Activated CD4-positive, CD25-positive, alpha-beta regulatory T cell treated with anti-CD3 and anti-CD28 coated beads, Interleukin-2, amount 50 U/mL, for 16 hours (primary cell): ENCODE results near the gene CRHR2.

Source experiments
- DNase-seq: peaks from one replicate; pipeline ENCODE4 v3.0.0-alpha.2; 2020; ENCODE audit warnings: low read depth, low spot score

The CRHR2 gene

DNA sequence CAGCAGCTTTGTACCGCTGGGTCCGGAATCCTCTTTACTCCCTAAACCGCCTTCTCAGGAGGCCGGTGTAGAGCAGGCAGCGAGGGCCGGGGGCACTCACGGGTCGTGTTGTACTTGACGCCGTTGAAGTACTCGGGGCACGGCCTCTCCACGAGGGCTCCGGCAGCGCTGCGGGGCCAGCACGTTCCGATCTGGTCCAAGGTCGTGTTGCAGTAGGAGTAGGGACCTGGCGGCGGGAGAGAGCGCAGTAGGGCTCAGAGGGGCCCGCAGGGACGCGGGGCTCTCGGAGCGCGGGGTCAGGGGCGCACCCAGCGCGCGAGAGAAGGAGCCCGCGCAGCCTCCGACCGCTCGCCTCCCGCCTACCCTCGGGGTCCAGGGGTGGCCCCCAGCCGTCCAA lies 443 bp downstream of the CRHR2 start:
- no peak for DNase-seq

DNA sequence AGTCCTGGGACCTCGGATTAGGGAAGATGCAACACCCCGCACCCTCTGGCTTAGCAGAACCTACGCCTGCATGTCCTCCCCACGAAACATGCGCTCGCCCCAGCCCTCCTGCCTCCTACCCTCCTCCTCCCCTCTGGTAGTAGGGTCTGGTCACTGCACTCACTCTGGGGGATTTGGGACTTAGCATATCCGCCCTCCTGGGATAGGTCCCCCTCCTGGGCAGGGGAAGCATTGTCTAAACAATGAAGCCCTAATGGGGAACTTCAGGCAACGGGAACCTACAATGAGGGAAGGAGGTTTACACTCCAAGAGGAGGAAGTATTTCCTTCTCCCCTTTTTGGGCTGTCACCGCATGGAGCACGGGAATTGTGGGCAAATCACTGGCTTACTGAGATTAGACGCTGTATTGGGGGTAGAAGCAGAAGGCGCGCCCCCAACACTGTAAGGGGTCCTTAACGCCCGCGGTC lies 892 bp downstream of the CRHR2 start:
- DNase-seq = no peak

DNA sequence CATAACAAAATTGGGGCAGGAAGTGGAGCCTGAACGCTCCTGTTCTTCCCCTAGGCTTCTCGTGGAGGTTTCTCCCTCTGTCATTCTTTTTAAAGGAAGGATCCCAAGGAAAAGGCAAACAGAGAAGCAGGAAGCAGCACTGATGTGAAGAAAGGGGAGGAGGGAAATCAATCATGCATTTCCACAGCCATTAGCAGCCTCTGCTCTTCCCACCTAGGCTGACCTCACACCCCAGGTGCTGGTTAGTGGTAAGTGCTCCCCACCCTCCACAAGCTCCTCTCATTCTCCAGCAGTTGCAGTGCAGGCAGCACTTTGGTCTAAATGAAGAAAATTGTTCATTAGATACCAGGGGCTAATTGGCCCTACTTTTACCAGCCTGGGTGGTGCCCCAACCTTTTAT lies 2.6 kb downstream of the CRHR2 start:
- no peak for DNase-seq

DNA sequence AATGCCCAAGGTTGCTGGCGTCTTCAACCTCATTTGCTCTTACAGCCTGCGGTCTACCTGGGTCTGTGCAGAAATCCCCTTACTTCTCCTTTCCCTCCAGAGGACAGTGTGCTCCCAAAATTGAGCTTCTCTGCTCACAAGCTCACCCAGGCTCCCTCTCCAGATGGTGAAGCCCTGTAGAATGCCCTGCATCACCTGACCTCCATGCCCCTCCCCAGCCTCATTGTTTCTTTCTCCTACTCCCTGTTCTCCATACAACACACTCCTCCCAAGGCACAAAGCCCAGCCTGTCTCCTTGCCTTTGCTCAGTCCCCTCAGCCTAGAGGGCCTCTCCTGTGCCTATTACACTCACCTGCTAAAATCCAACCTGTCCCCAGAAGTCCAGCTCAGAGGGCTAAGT lies 3.5 kb downstream of the CRHR2 start:
- DNase-seq = no peak

DNA sequence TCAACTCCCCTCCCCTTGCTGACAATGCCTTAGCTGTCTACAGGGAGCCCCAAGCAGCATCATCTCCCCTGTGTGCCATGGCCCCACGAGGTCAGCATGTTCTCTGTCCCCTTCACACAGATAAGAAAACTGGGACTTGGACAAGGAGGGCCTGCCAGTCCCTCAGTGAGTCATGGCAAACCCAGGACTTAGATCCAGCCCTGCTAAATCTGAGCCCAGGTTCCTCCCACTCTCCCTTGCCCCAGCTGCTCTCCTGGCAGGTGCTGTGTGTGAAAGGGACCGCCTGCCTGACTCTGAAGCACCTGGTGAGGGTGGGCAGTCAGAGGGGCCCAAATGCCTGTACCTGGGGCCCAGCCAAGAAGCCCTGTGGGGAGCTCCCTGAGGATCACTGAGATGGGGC lies 7.4 kb downstream of the CRHR2 start:
- DNase-seq = no peak

DNA sequence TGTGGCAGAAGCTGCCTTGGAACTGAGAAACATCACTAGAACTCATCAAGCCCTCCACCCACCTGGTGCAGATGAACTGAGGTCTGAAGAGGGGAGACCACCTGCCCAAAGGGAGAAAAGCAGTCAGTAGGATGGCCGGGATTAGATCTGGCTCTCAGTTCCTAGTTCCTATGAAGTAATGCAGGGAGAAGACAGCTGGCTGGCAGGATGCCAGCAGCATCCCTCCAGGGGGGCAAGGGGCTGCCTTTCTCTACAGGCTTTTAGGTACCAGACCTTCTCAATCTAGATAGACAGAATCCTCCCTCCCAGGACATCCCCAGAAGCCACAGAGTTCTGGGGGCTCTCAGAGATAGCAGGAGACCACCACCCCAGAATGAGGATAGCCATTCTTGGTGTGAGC lies 7.8 kb downstream of the CRHR2 start:
- DNase-seq = no peak

DNA sequence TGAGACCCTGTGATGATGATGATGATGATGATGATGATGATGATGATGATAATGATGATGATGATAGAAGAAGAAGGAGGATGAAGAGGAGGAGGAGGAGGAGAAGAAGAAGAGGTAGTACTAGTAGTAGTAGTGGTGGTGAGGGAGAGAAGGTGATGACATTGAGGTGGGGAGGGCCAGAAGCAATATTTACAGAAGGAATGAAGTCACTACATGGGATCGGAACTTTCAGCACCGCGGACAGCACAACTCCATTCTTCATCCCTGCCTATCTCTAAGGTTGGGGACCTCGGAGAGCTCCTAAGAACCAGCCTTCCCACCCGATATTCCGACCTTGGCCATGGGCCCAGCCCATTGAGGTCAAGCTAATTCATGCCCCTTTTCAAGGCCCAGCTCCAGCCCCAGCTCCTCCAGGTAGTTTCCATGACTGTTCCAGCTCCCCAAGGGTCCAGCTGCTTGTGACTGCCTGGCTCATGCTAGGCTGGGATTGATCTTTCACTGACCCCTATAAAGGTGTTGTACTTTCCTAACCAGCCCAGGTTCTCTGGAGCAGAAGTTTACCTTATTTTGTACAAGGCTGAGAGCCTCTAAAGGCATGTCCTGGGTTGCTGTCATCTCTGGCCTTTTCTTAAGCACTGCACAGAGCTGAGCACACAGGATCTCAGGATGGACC lies 10.3 kb downstream of the CRHR2 start:
- DNase-seq = no peak

DNA sequence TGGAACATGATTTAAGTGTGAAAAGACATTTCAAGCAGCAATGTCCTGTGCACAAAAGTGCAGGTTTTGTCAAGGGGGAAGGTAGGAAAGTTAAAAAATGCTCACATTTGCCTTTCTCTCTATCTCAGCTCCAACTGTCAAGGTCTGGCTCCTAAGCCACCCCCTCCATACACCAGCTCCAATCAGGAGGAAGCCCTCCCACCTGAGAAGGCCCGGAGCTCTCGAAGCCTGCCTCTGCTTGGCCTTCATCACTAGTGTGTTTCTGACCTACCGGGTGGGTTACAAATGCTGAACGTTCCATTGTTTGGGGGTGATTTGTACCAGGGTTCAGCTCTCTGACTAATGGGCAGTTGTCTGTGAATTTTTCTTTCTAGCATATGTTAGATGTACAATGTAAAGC lies 14.2 kb downstream of the CRHR2 start:
- DNase-seq = no peak

DNA sequence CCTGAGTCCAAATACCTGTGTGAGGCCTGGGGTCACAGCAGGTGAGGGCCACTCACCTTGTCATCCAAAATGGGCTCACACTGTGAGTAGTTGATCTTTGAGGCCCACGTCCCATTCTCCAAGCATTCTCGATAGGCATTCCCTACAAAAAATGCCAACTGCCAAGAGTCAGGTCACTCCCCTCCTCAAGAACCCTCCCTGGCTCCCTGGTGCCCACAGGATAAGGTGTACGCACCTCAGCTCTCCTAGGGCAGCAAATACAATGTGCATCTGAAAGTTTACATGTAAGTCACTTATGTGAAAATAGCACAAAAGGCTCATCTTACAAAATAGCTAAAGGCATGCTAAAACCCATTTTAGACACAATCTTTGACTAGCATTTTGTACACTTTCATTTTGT lies 15.1 kb downstream of the CRHR2 start:
- no peak for DNase-seq

DNA sequence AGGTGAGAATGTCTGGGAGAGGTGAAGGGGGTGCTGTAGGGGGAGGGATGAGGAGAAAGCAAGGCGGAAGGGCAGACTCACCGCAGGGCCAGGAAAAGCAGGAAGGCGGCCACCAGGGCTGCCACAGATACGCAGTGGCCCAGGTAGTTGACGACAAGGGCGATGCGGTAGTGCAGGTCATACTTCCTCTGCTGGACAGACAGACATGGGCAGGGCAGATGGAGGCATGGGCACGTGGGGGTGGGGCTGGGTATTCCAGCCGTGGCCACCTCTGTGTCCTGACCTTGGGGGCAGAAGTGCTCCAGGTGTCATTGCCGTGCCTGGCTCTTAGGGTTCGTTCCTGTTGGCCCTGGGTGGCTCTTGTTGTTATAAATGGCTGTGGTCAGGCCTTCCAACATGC lies 16.8 kb downstream of the CRHR2 start:
- no peak for DNase-seq

DNA sequence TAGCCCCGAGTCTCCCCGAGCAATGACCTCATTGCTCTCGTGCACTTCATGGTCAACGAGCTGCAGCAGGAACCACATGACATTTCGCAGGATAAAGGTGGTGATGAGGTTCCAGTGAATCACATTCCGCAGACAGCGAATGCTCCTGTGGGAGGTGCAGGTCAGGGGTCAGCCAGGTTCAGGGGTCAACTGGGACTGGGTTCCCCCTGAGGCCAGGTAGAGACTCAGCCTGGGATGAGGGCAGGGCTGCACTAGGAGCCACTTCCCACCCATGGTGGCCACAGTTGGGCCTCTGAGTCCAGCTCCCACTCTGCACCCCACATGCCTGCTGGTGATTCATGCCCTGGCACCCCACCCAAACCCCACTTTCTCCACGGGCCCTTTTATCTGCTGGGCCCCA lies 17.2 kb downstream of the CRHR2 start:
- no peak for DNase-seq

DNA sequence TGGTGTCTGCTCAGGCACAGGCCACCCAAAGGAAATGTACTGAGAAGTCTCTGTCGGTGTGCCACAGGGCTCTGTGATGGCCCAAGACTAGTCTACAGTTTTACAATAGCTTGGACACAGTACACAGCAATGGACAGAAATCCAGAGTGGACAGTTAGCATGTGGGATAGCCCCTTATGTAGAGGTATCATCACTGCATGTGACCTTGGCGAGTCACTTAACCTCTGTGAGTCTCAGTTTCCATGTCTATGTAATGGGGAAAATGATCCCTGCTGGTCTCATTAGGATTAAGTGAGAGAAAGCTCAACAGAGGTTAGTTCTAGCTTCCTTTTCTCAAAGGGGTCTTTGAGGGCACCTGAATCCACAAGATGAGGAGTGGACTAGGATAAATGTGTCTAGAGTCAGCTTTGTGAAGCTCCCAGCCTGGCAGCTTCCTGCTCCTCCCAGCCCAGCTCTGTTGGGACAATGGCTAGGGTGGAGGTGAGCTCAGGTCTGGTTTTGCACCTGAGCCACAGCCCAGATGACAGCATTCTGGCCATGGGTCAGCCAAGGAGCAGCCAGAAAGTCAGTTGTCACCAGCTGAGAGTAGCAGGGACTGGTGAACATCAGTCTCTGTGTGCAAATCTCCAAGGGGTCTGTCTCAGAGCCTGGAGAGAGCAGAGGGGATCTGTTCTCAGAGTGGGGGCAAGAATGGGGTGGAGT lies 17.9 kb downstream of the CRHR2 start:
- no peak for DNase-seq

DNA sequence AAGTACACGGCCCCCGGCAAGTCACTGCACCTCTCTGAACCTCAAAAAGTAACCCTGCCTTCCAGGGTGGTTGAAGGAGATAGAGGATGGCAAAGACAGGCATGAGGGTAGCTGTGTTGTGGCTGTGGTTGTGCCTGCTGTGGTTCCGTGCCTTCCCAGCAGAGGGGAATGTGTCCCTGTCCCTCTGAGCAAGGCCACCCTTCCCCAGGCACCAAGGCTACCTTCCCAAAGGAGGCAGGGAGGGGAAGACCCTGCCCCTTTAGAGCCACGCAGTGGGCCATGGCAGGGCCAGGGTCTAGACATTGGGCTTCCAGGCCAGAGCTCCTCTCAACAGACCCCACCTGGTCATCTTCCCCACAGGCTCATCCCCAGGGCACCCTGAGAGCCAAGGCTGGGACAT lies 18.8 kb downstream of the CRHR2 start:
- no peak for DNase-seq

DNA sequence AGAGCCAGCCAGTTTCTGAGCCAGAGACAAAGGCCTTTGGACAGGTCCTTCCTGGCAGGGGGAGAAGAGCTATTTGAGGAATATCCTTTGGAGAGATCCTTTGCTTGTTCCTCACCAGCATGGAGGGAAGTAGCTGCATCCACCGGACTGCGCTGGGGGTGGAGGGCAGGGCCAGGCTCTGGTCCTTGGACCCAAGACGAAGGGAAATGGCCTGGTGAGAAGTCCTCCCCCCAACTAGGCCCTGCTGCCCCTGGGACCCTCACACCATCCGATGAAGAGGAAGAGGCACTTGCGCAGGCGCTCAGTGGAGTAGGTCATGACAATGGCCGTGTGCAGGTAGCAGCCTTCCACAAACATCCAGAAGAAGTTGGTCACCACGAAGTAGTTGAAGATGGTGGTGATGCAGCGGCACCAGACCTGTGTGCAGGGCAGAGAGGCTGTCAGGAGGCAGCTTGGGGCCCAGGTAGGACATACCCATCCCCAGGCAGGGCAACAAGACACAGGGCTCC lies 19.8 kb downstream of the CRHR2 start:
- no peak for DNase-seq

DNA sequence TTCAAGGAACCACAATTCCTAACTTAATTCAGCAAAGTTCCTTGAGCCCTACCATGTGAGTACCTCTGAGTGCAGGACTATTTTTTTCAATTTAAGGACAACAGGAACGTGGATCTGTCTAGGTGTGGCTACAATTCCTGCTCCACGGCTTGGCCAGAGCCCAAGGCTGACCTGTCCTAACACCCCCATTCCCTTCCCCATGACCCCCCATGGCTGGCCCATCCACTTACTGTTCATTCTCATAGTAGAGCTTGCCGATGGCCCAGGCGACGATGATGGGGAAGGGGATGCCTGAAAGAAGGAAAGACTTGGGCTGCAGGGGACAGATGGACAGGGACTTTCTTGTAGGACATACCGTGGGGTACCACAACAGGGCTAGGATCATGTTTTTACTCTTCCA lies 20.3 kb downstream of the CRHR2 start:
- DNase-seq = no peak

DNA sequence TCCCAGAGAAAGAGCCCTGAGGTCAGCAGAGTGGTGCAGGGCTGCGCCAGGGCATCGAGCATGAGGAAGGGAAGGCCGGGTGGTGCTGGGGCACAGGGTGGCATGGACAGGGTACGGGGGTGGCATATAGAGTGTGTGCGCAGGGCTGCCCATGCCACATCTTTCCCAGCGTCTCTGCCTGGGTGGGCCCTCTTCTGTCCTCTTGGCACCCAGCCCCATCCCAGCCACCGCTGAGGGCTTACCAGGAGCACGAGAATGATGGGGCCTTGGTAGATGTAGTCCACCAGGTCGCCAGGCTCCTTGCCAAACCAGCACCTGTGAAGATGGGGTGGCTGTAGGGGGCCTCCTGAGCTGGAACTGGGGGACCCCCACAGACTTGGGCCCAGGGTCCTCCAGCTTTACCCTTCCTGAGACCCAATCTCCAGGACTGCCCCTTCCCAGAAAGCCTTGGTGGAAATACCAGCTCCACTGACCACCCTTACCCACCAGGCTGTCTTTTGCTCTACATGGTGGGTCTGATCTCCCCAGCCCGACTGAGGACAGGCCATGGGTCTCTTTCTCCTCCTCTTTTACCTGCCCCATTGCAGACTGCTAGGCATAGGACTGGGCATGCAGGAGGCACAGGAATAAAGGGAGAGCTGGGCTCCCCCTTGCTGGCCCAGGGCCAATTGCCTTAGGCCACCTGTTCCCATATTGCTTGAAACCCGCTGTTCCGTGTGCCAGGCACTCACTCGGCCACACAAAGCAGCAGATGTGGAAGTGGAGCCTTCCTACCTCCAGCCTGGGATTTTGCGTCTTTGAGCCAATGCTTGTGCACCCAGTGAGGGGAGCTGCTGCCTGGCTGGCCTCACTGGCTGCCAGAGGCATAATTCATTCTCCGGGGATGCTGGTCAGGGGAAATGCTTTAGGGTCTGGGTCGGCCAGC lies 21.7 kb downstream of the CRHR2 start:
- no peak for DNase-seq

DNA sequence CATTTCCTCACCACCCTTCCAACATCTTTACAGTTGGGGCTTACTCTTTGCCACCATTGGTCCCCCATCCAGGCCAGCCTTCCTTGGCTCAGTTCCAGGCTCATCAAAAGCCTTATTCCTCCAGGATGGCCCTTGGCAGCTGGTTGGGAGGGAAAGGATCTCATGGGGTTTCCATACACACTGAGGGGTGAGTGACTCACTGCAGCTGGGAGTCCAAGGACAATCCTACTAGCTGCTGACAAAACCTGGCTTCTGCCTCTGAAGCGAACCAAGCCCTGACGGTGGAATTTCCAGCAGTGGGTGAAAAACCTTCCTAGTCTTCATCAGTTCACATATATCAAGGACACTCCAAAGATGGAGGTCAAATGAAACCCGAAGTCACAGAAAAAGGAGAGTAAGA lies 22.9 kb downstream of the CRHR2 start:
- DNase-seq = no peak

DNA sequence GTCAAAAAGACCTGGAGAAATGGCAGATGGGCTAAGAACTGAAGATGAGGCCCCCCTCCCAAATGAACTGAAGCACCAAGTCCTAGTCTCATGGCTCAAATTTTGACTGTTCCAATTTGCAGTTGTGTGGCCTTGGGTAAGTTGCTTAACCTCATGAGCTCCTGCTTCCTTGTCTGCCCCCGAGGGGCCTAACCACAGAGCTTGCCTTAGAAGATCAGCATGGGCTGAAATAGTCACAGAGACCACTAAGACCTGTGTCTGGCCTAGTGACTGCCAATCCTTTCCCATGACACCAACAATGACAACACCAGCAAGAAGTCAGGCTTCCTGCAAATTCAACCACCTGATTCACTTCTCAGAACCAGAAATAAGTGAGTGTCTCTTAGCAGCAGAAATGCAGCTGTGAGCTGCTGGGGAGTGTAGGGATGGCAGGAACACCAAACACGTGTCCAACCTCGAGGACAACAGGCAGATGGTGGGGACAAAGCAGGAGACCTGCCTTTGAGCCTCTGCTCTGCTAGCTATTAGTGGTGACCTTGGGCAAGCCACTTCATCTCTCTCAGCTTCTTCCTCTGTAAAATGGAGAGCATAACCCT lies 23.7 kb downstream of the CRHR2 start:
- no peak for DNase-seq

DNA sequence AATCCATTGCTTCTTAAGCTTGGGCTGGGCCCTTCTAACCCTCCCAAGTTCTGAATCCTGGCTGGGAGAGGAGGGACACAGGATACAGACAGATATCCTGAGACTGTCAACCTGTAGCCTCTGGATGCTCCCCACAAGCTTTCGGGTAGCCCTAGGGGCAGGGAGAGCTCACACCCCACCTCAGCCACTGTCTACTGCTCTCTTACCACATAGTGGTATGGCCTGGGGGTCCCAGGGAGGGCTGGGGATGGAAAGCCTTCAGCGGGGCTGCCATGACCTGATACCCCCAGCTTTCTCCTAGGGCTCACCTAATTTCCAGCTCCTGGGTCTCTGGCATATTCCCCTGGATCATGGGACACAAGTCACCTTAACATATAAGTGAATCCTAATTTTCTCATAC lies 25.1 kb downstream of the CRHR2 start:
- no peak for DNase-seq

DNA sequence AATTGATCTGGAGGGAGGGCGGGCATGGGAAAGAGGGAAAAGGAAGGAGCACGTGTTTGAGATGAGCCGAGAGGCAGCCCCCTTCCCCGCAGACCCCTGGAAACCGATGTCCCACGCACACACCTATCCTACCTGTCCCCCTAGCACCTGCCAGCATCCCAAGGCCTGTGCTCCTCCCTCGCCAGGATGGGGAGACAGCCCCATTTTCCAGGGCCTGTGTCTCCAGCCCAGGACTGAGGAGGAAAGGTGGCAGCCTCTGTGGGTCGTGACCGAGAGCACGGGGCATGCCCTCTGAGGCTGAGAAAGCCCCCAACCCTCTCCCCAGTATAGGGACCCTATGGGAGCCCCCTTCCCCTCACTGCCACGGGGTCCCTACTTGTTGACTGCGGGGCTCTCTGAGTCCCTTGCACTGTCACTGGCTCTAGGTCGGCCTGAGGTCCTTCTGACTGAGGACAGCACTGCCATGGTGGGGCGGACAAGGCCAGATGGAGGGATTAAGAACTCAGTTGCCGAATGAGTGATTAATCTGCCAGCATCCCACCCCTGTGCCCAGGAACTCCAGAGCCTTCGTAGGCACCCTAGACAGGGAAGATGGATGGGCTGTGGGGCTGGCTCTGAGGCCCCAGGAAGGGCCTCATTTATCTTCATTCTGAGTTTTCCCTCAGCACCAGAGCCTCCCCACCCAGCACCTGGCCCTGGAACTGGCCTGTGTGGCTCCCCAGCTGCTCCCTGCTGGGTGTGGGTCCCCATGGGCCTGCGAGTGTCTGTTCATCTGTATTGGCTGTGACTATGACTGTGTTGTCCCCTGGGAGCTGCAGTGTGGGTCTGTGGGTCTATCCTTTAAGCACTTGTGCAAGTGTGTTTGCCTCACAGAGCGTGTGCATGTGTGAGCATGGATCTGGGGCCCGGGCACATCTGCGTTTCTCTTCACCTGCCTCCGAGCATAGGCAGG lies 26.0 kb downstream of the CRHR2 start:
- no peak for DNase-seq
